Astrocyte of the hippocampus (primary cell): ENCODE measurements around the gene PHACTR1.
"Not testable (repeated sequence)": the region's sequence is repeated elsewhere in the genome, so short reads cannot be mapped to it uniquely, and the experiment has no call there.

ENCODE experiments used
- DNase-seq: peaks from one replicate; pipeline ENCODE4 v3.0.0; 2011; ENCODE audit warnings: low read depth, low spot score

PHACTR1 gene

GRCh38 chr6:12716298-12716916 lies at the start of gene PHACTR1:
Gene PHACTR1 (plus strand): TSS chr6:12716767.
- no peak for DNase-seq

DNA sequence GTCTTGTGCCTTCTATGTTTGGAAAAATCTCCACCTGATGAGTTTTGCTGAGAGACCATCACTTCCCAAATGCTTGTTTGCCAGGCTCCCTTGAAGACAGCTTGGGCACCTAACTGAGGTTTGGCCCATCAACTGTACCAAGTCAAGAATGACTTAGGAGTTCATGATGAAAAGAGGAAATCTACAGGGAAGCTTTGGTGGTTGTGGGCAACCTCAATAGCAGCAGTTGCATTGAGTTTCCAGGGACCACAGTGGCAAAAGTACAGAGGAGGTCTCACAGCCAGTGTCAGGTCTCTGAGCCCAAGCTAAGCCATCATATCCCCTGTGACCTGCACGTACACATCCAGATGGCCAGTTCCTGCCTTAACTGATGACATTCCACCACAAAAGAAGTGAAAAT lies 49.7 kb upstream of the PHACTR1 start:
- DNase-seq, result no peak

DNA sequence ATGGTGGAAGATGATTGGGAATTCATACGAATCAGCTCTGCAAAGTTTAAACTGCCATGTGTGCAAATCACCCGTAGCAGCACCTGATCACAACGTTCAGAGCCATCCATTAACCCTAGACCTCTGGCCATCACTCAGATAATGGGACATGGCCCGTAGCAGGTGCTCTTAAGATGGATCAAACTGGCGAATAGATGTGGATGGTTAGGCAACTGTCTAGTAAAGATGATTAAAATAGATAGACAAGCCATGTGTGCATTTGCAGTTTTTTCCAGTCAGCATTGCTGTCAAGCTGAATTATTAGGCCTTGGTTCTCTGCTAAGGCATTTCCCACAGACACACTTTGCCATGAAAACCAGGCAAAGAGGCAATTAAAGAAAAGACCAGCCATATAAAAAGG lies 40.6 kb upstream of the PHACTR1 start:
- DNase-seq, result no peak

GRCh38 chr6:12679341-12679740 lies 37.2 kb upstream of the PHACTR1 start:
- DNase-seq, result no peak

DNA sequence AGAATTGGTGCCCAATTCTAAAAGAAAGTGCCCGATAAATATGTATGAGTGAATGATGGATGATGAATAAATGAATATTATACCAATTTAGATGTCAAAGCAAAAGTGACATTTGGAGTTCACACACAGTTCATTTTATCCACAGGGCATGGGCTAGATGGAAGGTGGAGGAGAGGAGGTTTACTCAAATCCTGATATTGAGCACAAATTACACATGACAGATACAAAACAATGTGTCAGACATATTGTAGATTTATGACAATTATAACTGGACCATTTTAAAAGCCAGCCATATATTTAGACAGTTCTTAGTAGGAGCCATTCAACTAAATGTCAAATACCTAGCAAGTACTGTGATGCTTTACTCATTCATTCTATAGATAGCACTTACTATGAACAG lies 23.4 kb upstream of the PHACTR1 start:
- no peak for DNase-seq

- no peak for DNase-seq
These were observed 18.3 kb upstream of the PHACTR1 start for GRCh38 chr6:12698298-12698697.

- no peak for DNase-seq
These were observed 11.6 kb upstream of the PHACTR1 start for GRCh38 chr6:12704946-12705345.

DNA sequence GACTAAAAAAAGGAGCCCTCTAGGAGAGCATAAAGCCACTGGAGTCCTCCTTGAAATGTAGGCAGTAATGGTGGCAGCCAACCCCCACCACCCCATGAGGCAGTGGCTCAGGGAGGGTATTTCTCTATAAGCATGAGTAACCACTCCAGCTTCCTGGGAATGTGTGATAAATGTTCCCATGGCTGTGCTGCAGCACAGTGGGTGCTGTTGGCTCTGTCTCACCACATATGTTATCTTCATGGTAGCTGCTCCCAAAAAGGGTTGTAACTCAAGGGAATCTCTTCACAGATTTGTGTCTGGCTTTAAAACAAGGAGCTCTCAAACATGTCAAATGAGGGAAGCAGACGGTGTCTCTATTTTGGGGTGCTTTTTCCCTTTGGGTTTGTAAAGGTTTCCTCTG lies 7.5 kb upstream of the PHACTR1 start:
- peak; percentile 80 for DNase-seq

DNA sequence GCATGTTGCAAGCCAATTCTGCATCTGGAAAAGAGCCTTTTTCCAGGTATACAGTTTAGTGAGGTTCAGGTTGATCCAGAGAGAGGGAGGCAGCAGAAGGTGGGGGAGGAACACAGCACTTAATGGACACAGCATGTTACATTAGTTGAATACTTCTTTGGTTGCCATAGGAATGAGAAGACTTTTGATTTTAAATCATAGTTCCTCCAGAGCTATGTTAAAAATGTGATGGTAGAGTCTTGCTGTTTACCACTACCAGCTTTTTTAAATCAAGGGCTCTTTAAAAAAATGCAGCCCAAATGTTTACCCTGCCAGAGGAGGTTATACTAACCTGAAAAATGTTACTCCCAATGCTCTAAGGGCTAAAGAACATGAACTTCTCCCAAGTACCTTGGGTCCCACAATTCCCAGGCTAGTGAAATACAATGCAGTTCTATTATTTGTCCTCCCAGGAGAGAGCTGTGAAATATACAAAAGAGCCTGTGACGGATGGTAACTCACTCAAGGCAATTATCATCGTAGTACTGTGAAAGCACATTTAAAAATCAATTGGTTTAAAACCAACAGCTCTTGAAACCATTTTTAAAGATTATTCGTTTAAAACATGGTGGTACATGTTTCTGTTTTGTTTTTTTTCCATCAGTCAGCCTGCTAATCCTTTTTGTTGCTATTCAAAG lies 6.9 kb upstream of the PHACTR1 start:
- peak; percentile 23 for DNase-seq

DNA sequence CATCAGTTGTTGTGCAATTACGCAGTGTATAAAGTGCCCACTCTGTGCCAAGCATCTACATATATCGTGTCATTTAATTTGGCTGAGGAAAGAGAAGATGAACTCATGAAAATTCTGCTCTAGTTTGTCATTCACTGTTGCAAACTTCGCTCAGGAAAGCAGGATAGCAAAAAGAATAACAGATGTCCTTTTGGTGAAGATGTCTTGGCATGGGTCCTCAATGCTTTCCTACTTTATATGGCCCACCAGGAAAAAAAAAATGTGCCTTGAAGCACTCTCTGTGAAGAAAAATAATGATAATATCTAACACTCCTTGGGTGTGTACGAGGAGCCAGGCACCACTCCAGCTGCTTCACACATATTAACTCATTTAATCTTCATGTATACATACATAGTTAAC lies 5.6 kb upstream of the PHACTR1 start:
- DNase-seq, result no peak

DNA sequence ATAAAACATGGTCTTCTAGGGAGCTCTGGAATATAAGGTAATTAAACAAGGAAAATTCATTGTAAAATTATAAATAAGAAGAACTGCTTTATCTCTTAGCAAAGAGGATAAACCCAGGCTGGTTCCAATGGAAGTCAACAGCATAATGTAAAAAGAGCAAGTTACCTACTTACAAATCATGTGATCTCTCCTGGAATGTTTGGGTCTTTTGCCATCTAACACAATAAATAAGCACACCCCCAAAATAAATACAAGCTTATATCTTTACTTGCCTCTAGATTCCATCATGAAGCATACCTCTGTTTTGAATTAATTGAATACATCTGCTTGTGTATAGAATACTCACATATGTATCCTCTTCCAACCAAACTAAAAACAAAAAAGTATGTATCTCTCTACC lies 2.5 kb upstream of the PHACTR1 start:
- no peak for DNase-seq

DNA sequence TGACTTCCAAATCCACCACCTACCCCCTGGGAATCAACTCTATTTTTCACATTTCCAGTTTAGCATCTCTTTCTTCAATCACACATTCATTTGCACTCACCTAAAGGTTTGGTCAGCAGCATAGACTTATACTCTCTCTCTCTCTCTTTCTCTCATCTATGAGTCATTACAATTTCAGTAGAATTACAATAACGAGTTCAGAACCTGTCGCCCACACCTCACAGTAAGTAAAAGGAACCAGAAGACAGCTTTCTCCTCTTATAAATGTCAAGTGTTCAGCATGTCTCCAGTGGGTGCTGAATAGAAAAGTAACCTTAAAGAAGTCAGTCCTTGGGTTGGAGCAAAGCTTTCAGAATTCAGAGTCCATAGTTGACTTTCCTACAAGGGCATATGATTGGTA lies 1.1 kb upstream of the PHACTR1 start:
- DNase-seq, result no peak

DNA sequence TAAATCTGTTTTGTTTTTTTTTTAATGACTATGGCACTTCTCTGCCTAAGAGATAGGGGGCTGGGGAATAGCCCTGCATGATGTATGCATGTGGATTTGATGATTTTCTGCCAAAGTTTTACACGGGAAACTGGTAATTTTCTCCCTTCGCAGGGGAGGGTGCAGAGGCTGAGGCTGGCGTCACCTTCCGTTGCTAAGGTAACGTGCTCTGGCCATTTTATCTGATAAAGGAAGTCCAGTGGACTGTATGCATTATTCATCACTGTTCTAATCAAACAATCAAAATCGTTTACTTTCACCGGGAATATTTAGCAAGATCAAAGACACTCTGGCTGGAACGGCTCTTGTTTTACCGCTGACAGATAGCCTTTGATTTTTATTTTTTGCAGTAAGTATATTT lies 789 bp downstream of the PHACTR1 start:
- peak; percentile 44 for DNase-seq

- peak; percentile 65 for DNase-seq
These were observed 1.4 kb downstream of the PHACTR1 start for GRCh38 chr6:12718015-12718414.

DNA sequence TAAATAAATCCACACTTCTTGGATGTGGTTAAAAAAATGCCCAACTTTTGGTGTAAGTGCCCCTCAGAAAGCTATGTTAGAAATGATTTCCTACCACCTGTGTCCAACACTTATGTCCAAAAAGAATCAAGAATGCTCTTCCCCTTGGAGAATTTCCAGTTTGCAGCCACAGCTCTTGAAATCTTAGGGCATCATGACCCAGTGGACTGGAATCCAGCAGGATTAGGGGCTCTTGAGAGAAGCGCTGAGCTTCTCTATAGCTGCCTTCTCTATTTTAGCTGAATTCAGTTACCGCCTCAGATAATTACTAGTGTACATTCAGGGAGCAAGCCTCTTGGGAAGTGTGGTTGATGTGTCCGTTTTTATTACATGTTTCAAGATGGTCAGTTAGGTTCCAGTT lies 2.5 kb downstream of the PHACTR1 start:
- DNase-seq, result no peak

GRCh38 chr6:12720310-12720709 lies 3.7 kb downstream of the PHACTR1 start:
- no peak for DNase-seq

DNA sequence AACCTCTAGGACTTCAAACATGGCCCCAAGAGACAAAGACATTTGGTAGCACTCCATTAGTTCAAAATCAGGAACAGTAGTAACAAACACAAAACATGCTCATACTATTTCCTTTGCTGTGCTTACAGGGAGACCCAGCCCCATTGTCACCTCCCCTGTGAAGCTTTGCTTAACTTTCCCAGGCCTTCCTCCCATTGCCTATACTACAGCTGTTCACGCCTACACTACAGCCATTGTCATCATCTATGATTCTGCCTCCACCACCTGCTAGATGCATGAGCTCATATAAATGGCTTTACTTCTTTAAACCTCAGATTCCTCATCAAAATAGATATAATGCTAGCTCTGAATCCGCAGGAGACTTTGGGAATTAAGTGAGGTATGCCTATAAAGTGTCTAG lies 8.7 kb downstream of the PHACTR1 start:
- no peak for DNase-seq

- no peak for DNase-seq
These were observed 12.9 kb downstream of the PHACTR1 start for GRCh38 chr6:12729467-12729866.

GRCh38 chr6:12730809-12731208 lies 14.2 kb downstream of the PHACTR1 start:
- not testable (repeated sequence) for DNase-seq

DNA sequence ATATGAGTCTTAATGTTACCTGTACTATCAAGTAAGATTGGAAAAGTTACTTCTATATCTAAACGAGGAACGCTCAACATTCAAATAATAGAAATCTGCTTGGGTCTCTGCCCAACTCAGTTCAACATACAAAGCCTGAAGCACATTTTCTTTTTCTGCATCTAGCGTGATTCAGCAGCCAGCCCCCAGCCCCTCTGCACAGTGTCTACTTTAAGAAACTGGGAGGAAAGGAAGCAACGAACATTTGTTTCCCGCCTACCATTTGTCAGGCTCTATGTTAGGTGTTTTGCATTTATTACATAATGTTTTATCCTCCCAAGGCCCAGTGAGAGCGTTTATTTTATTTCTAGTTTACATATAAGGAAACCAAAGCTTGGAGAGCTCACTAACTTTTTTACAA lies 17.3 kb downstream of the PHACTR1 start:
- no peak for DNase-seq

GRCh38 chr6:12735786-12736185 lies 19.2 kb downstream of the PHACTR1 start:
- peak; percentile 28 for DNase-seq

GRCh38 chr6:12748411-12748810 lies 31.8 kb downstream of the PHACTR1 start:
- no peak for DNase-seq

- peak; percentile 49 for DNase-seq
These were observed 32.4 kb downstream of the PHACTR1 start for GRCh38 chr6:12748815-12749521.
